NCI-H2029 (cell line): ENCODE data around the gene DENND1B.
A peak's percentile ranks its signal among the peaks of the same experiment; 100 is the strongest.
"Not testable (repeated sequence)": the region's sequence is repeated elsewhere in the genome, so short reads cannot be mapped to it uniquely, and the experiment has no call there.

Experiments used
- DNase-seq: peaks from one replicate; lab custom pipeline; 2025; lab: John Stamatoyannopoulos, UW

DENND1B gene

DNA sequence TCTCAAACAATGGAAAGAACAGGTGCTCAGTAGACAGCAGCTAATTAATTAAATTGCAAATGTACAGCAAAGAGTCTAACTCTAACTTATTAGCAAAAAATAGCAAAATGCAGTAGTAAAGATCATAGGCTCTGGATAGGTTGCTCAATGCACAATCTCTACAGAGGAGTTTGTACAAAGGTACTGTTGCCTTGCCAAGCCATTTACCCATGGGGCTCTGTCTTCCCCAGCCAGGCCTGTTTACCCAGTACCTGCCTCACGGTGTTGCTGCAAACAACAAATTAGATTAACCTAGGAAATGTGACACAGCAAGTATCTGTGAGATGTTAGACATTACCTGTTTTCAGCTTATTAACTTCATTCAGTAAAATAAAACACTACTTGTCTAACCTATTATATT lies 222.0 kb downstream of the DENND1B start:
- no peak for DNase-seq

DNA sequence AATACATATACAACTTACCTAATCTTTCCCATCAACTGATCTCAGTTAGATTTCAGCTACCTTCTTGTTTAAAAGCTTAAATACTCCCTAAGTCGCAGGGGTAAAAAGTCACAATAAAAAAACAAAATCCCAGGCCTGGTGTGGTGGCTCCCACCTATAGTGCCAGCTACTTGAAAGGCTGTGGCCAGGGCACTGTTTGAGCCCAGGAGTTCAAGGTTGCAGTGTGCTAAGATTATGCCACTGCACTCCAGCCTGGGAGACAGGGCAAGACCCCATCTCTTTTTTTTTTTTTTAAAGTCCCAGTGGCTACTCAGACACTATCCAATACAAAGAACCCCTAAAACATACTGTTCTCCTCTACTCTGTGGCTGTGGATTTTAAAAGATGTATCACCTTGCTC lies 228.3 kb downstream of the DENND1B start:
- no peak for DNase-seq

GRCh38 chr1:197544553-197544952 lies 230.7 kb downstream of the DENND1B start:
- no peak for DNase-seq

DNA sequence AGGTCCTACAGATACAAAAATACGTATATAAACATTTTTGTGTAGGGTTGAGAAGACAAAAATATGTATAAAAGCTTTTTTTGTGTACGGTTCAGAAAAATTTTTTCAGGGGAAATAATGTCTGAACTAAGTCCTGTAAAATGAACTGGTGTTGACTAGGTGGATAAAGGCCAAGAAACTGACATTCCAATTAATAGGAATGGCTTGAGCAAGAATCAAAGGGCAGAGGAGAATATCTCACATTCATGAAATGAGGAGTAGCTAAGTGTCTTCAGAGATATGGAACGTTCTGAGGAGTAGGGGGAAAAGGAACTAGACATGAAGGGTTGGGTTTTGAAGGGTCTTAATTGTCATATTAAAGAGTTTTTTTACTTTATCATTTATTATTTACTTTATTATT lies 231.2 kb downstream of the DENND1B start:
- no peak for DNase-seq

DNA sequence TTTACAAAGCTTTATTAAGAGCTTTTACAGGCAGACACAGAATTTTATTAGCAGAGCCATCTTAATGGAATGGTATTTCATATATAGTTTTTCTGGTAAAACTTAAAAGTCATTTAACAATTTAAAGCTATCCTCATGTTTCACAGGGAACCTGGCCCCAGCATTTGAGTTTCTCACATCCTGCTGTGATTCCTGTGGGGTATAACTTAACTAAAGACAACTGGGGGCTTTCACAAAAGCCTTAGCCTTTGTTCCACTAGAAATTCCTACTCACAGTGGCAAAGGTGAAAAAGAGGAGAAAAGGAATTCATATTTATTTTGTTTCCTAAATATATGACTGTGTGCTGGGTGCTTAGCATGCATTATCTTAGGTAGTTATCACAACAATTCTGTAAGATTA lies 233.9 kb downstream of the DENND1B start:
- DNase-seq, result no peak

DNA sequence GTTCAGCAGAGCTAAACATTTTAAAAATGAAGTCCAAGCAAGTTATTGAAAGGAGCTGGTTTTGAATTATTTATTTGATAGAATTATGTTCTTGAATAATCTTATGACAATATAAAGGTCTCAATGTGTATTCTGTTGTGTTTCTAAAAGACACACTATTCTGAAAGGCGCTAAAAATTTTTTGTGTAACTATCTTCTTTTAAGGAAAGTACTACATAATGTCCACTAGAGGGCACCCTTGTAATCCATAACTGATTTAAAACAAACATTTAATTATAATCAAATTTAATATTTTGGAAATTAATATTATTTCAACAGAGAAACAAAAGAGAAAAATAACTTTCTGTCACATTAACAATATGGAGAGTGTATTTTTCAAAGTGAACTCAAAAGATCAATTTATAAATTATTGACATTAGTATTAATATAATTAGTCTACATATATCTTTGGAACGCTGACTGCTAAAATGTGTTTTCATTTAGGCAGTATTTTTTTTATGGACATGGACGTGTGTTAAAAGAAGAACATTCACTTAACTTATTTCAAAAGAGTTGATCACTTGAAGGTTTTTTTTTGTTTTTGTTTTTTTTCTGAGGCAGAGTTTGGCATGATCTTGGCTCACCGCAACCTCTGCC lies 248.4 kb downstream of the DENND1B start:
- DNase-seq, result peak; percentile 3

GRCh38 chr1:197521118-197521739 lies 254.1 kb downstream of the DENND1B start:
- DNase-seq, result peak; percentile 5

DNA sequence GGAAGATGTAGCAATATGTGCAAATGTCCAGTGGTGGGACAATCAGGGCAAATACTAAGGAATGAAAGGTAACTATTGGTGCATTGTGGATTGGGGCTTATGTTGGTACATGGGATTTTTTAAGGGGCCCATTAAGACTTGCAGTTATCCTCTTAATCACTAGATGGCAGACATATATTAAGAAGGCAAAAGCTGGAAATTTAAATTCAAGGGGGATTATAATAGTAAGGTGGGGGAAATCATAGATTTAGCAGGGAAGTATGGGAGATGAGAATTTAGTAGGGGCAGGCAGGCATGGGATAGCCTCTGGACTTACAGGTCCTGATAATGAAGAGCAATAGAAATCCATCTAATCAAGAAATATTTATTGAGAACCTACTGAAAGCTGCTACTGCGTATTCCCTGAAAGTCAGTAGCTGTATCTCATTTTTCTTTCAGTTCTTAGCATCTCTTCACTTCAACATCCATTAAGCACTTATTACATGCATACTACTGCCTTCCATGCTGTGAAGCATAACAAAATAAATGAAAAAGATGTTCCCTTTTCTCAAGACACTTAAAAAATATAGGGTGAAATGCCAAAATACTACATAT lies 255.4 kb downstream of the DENND1B start:
- no peak for DNase-seq

DNA sequence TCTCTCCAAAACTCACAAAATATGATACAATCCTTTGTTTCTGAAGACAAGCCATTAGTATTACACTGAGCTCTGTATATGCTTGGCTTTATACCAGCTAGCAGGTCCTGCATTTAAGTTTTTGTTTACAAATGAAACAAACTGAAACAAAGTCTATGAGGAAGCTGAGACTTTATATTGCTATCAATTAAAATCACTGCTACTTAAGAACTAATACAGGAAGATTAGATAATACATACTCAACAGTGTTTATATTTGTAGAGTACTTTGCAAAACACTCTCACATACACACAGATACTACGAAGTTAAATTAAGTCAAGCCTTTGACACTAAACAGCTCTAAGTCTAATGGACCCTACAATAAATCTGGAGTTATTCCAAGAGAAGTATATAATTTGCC lies 259.9 kb downstream of the DENND1B start:
- DNase-seq, result no peak

- no peak for DNase-seq
Measured at GRCh38 chr1:197510691-197511378, 264.4 kb downstream of the DENND1B start.

DNA sequence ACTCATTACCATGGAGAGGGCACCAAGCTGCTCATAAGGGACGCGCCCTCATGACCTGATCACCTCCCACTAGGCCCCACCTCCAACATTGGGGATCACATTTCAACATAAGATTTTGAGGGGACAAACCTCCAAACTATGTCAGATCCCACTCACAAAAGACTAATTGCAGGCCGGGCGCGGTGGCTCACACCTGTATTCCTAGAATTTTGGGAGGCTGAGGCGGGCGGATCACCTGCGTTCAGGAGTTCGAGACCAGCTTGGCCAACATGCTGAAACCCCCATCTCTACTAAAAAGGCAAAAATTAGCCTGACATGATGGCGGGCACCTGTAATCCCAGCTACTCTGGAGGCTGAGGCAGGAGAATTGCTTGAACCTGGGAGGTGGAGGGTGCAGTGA lies 278.6 kb downstream of the DENND1B start:
- DNase-seq, result no peak

GRCh38 chr1:197491505-197491904 lies 283.8 kb downstream of the DENND1B start:
- not testable (repeated sequence) for DNase-seq

DNA sequence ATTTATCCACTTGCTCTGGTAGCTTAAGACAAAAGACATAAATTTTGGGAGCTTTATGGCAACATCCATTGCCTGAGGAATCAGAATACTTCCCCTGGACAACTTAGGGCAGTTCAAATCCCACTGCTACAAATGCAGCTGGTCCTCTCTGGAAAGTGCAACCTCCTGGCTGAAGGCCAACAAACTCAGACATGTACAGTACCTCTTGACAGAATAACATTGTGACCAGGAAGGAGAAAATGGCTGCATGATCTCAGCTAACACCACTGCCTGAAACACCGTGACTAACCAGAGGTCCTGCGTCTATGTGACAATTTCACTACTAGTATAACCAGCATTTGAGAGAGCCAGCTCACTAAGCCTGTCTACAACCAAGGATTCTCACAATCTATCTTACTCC lies 288.3 kb downstream of the DENND1B start:
- DNase-seq, result peak; percentile 56

DNA sequence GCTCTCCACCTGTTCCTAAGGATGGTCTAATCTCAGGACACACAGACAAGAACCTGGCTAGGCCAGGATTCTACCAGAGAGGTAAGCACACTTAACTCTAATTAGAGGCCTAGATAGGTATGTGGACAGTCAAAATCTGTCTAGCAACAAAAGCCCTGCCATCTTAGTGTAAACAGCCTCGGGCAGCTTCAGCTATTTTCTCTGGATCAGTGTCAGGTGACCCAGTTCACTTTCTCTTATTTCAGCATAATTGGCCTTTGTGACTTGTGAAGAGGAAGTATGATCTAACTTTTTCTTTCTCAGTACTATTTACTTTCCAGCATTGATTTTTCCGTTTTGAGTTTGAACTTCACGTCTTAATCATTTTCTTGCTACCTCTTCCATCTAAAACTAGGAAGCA lies 289.5 kb downstream of the DENND1B start:
- no peak for DNase-seq

DNA sequence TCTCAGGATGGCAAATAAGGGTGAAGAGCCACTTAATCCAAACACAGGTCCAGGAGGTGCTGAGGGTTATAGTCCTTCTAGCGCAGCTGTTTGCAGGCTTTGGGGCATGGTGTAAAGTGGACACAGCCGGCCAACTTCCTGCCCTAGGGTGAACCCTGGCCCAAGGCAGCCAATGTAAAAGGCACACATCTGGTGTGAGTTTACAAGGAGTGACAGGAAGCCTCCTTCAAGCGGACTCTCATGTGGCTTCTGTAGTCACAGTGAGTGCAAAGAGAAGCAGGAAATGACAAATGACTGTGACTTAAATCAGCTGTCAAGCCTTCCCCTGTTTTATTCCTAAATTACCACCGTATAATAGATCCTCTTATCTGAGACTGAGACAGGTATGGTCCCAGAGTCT lies 294.2 kb downstream of the DENND1B start:
- peak; percentile 47 for DNase-seq

GRCh38 chr1:197480446-197480845 lies 294.8 kb downstream of the DENND1B start:
- no peak for DNase-seq

- DNase-seq, result no peak
Measured at GRCh38 chr1:197472141-197472540, 303.1 kb downstream of the DENND1B start.

- DNase-seq, result no peak
Measured at GRCh38 chr1:197471248-197471985, 303.9 kb downstream of the DENND1B start.

DNA sequence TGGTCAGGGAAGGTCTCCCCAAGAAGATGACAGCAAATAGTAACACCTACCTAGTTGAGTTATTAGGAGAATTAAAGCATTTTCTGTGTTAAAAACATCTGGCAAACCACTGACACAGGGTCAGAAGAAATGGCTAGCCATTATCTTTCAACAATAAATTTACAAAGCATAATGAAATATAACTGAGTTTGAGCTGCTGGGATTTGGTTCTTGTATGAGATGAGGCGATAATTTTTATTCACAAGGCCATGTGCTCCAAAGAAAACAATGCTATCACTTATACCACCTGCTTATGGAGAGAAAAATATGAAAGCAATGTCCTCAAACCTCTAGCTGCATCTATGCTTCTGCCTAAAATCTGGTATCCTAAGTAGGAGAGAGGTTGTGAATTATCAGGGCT lies 304.9 kb downstream of the DENND1B start:
- no peak for DNase-seq

- DNase-seq, result peak; percentile 20
Measured at GRCh38 chr1:197469620-197470210, 305.6 kb downstream of the DENND1B start.

GRCh38 chr1:197468543-197469175 lies 306.6 kb downstream of the DENND1B start:
- no peak for DNase-seq
